Lung (tissue), 12 donors: ENCODE data around the gene EBF4. TPM values are rescaled to one million over a fixed set of nuclear protein-coding genes. Genes with fewer than 3 reads are reported as not detected.
"Not testable (repeated sequence)": the region's sequence is repeated elsewhere in the genome, so short reads cannot be mapped to it uniquely, and the experiment has no call there.

ENCODE experiments used
- ATAC-seq: fragments of 200-7000 bp; cut with Tn5 transposase; one replicate; pipeline ENCODE4 v1.9.1; 2020; ENCODE audit warnings: moderate number of reproducible peaks; ENCODE audit not compliant: insufficient read depth, low FRiP score
- DNase-seq, 3 donors: peaks; one replicate each; pipeline ENCODE4 v3.0.0-alpha.2; 2013 to 2017
- H3K27ac ChIP-seq, 2 donors: one replicate each; pipeline ENCODE4 v1.5.1; 2013; ENCODE audit warnings: mild to moderate bottlenecking in 2 of 2, moderate library complexity in 2 of 2, control low read depth in 1 of 2, inconsistent platforms in 1 of 2, low read depth in 1 of 2, low read length in 1 of 2
- H3K27me3 ChIP-seq, 3 donors: one replicate each; pipeline ENCODE4 v1.5.1; 2013; ENCODE audit warnings: low read length in 2 of 3; ENCODE audit not compliant: control insufficient read depth in 3 of 3, insufficient read depth in 3 of 3
- H3K36me3 ChIP-seq, 4 donors: one replicate each; pipeline ENCODE4 v1.5.1; 2013; ENCODE audit warnings: low read length in 4 of 4, mild to moderate bottlenecking in 1 of 4, moderate library complexity in 1 of 4; ENCODE audit not compliant: control insufficient read depth in 4 of 4, insufficient read depth in 4 of 4
- H3K4me1 ChIP-seq, 5 donors: one replicate each; pipeline ENCODE4 v1.5.1; 2013; ENCODE audit warnings: low read length in 5 of 5, mild to moderate bottlenecking in 2 of 5, moderate library complexity in 1 of 5; ENCODE audit not compliant: control insufficient read depth in 5 of 5, insufficient read depth in 5 of 5
- H3K4me3 ChIP-seq: one replicate; pipeline ENCODE4 v1.5.1; 2013; ENCODE audit warnings: mild to moderate bottlenecking, control low read depth, moderate library complexity
- H3K9ac ChIP-seq, 2 donors: one replicate each; pipeline ENCODE4 v1.5.1; 2013; ENCODE audit warnings: low read length in 2 of 2, control low read depth in 1 of 2; ENCODE audit not compliant: insufficient read depth in 1 of 2
- H3K9me3 ChIP-seq, 4 donors: one replicate each; pipeline ENCODE4 v1.5.1; 2013; ENCODE audit warnings: low read length in 3 of 4, mild to moderate bottlenecking in 1 of 4, moderate library complexity in 1 of 4; ENCODE audit not compliant: control insufficient read depth in 4 of 4, insufficient read depth in 3 of 4
- WGBS, 2 donors: extraction: QIAGEN DNeasy Blood & Tissue Kit; methylation state at CpG; one replicate each; pipeline ENCODE4 v1.1.7; 2013; 5-methylcytosine and 5-hydroxymethylcytosine counted together
- polyA plus RNA-seq, 2 donors: library from polyadenylated mRNA; stranded (reverse); fragments of 200-250 nt; gene quantifications; one replicate each; pipeline ENCODE4 v1.2.1, GENCODE V29; 2013
- total RNA-seq, 2 donors: library from RNA; depleted of rRNA in 1 of 2; stranded (reverse); fragments of >200 nt in 1 of 2; gene quantifications; one replicate each; pipeline ENCODE4 v1.2.1, GENCODE V29; 2014 to 2021
- TF ChIP-seq, protein P1 (sequence below): IDR thresholded peaks from 2 replicates; pipeline ENCODE4 v1.5.1; 2012; ENCODE audit warnings: mild to moderate bottlenecking; ENCODE audit errors: control extremely low read depth, extremely low read depth
- donor health status: control.
- donor health status: control.
- donor health status: Bipolar disorder and iron deficiency.
- donor health status: healthy.
- donor health status: DM: yes; HTN: yes; CAD: no.

The EBF4 gene
- total and polyA plus RNA-seq, 4 donors, result 5.8 to 15.8 (median 7.4) TPM

DNA sequence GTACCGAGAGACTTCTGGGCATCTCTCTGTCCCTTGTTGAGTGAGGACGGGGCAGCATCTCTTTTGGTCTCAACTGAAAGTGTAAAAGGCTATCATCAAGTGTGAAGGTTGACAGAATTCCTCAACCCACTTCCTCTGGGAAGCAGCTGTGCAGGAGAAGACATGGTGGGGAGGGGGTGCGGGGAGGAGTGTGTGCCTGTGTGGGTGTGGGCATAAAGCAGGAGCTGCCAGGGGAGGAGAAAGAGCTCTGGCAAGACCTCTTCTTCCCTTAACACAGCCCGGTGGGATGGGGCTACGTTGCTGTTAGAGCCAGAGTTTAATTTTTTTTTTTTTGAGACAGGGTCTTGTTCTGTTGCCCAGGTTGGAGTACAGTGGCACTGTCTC, 76.0 kb downstream of the EBF4 start:
- H3K27ac ChIP-seq, result no peak overlapping the region

DNA sequence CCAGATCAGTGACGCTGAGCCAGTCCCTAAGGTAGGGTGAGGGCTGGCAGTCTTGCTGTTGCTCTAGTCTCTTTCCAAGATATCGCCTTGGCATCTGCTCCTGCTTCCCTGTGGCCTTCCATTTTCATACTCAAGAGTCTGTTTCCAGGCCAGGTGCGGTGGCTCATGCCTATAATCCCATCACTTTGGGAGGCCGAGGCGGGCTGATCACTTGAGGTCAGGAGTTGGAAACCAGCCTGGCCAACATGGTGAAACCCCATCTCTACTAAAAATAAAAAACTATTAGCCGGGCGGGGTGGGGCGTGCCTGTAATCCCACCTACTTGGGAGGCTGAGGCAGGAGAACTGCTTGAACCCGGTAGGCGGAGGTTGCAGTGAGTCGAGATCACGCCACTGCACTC, 77.5 kb downstream of the EBF4 start:
- WGBS, 2 donors, result 94 to 96% methylated on average over 12 of the region's 12 CpGs
- H3K27ac ChIP-seq, DNase-seq, H3K9ac ChIP-seq, H3K36me3 ChIP-seq, H3K27me3 ChIP-seq, ATAC-seq, H3K9me3 ChIP-seq, H3K4me3 ChIP-seq: not testable (repeated sequence)
- H3K4me1 ChIP-seq, result peaks cover 0 to 13% (median 0%) of the 10 kb centered on the region in 5 donors

More for the DNA sequence above, 76.0 kb downstream of the EBF4 start:
- peaks cover 0 to 13% (median 0%) of the 10 kb centered on the region in 5 donors for H3K4me1 ChIP-seq
- TF ChIP-seq, protein P1, sequence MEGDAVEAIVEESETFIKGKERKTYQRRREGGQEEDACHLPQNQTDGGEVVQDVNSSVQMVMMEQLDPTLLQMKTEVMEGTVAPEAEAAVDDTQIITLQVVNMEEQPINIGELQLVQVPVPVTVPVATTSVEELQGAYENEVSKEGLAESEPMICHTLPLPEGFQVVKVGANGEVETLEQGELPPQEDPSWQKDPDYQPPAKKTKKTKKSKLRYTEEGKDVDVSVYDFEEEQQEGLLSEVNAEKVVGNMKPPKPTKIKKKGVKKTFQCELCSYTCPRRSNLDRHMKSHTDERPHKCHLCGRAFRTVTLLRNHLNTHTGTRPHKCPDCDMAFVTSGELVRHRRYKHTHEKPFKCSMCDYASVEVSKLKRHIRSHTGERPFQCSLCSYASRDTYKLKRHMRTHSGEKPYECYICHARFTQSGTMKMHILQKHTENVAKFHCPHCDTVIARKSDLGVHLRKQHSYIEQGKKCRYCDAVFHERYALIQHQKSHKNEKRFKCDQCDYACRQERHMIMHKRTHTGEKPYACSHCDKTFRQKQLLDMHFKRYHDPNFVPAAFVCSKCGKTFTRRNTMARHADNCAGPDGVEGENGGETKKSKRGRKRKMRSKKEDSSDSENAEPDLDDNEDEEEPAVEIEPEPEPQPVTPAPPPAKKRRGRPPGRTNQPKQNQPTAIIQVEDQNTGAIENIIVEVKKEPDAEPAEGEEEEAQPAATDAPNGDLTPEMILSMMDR, result no peak
- H3K9me3 ChIP-seq, result no peaks in the 10 kb centered on the region
- DNase-seq (no peak), ATAC-seq (no peak)
- 52 to 61% methylated on average over 5 of the region's 5 CpGs for WGBS, 2 donors
- no peak overlapping the region for H3K9ac ChIP-seq
- no peaks in the 10 kb centered on the region for H3K36me3 ChIP-seq
- peaks cover 0 to 3% (median 0%) of the 10 kb centered on the region in 3 donors for H3K27me3 ChIP-seq
- H3K4me3 ChIP-seq, result no peak overlapping the region

DNA sequence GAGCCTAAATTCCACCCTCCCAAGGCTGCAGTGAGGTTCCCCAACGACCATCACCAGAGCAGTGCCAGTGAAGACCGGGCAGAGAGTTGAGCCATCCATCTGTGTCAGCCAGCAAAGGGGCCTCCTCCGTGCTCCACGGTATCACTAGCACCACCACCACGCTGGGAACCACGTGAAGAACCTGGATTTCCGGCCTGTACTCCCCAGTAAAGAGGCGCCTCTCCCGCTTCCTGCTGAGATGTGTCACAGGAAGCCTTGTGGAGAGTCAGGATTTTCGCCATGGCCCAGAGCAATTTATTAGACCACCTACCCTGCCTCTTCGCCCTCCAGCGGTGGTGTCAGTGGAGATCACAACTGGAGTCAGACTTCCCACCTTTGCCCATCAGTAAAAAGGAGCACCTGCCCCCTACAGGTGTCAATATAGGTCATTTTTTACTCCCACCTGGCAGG, 79.1 kb downstream of the EBF4 start:
- no peak overlapping the region for H3K9ac ChIP-seq
- peaks cover 0 to 13% (median 0%) of the 10 kb centered on the region in 5 donors for H3K4me1 ChIP-seq
- 39 to 41% methylated on average over 12 of the region's 12 CpGs for WGBS, 2 donors
- H3K4me3 ChIP-seq, result no peak overlapping the region
- ATAC-seq, result no peak
- peaks cover 0 to 3% (median 0%) of the 10 kb centered on the region in 4 donors for H3K9me3 ChIP-seq
- DNase-seq, result no peak
- TF ChIP-seq, protein P1, result no peak
- no peak overlapping the region for H3K27ac ChIP-seq
- H3K36me3 ChIP-seq, result no peaks in the 10 kb centered on the region
- no peaks in the 10 kb centered on the region for H3K27me3 ChIP-seq

DNA sequence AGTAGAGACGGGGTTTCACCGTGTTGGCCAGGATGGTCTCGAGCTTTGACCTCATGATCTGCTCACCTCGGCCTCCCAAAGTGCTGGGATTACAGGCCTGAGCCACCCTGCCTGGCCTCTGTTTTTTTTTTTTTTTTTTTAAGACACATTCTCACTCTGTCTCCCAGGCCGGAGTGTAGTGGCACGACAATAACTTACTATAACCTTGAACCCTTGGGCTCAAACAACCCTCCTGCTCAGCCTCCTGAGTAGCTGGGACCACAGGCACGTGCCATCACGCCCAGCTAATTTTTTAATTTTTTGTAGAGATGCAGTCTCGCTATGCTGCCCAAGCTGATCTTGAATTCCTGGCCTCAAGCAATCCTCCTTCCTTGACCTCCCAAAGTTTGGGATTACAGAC, 81.2 kb downstream of the EBF4 start:
- TF ChIP-seq, protein P1, result no peak
- Histone ChIP-seq H3K9me3 (peaks cover 0 to 3% (median 0%) of the 10 kb centered on the region in 4 donors), H3K4me3 (no peak overlapping the region), H3K27ac (no peak overlapping the region), H3K9ac (no peak overlapping the region), H3K36me3 (no peaks in the 10 kb centered on the region), H3K27me3 (no peaks in the 10 kb centered on the region), H3K4me1 (peaks cover 0 to 2% (median 0%) of the 10 kb centered on the region in 5 donors)
- 91 to 93% methylated on average over 9 of the region's 9 CpGs for WGBS, 2 donors
- DNase-seq, result no peak
- ATAC-seq, result no peak
